Thoracic aorta (tissue), 2 donors: ENCODE results near the gene CAPN14. TPM values are rescaled to one million over a fixed set of nuclear protein-coding genes. Genes with fewer than 3 reads are reported as not detected.

Experiments
- ATAC-seq: fragments of 150-250 bp; one replicate; pipeline ENCODE4 v1.8.0; 2017; ENCODE audit warnings: low read depth; ENCODE audit not compliant: insufficient number of reproducible peaks, low FRiP score
- DNase-seq: peaks from one replicate; pipeline ENCODE4 v3.0.0-alpha.2; 2020; ENCODE audit warnings: low spot score
- H3K27ac ChIP-seq, 2 donors: fragments of 200-600 bp; sonication (generic); 1 replicate in 1 of 2; 2 replicates in 1 of 2; pipeline ENCODE4 v1.5.1; 2016; ENCODE audit warnings: mild to moderate bottlenecking in 2 of 2, moderate library complexity in 2 of 2
- H3K27me3 ChIP-seq: fragments of 200-600 bp; sonication (generic); replicated peaks from 2 replicates; pipeline ENCODE4 v1.6.0; 2016; ENCODE audit warnings: mild to moderate bottlenecking; ENCODE audit not compliant: insufficient read depth
- H3K36me3 ChIP-seq: fragments of 200-600 bp; sonication (generic); one replicate; pipeline ENCODE4 v1.5.1; 2016
- H3K4me1 ChIP-seq, 2 donors: fragments of 200-600 bp; sonication (generic); 1 replicate in 1 of 2; 2 replicates in 1 of 2; pipeline versions ENCODE4 v1.5.1 to v1.6.0; 2016; ENCODE audit warnings: low read depth in 2 of 2, mild to moderate bottlenecking in 1 of 2; ENCODE audit not compliant: control insufficient read depth in 1 of 2
- H3K4me3 ChIP-seq: fragments of 200-600 bp; sonication (generic); 2 replicates; pipeline ENCODE4 v1.5.1; 2016; ENCODE audit warnings: mild to moderate bottlenecking
- H3K9me3 ChIP-seq: fragments of 200-600 bp; sonication (generic); 2 replicates; pipeline ENCODE4 v1.5.1; 2016
- total RNA-seq, 2 donors: library from RNA; depleted of rRNA; stranded (reverse); fragments of >200 nt; gene quantifications; one replicate each; pipeline versions ENCODE4 v1.1.0 to v1.2.3, GENCODE V29; 2016
- TF ChIP-seq, protein P1 (sequence below): fragments of 200-600 bp; sonication (generic); IDR thresholded peaks from one replicate; pipeline ENCODE4 v1.5.1; 2019; ENCODE audit warnings: antibody characterized with exemption

The CAPN14 gene
- total RNA-seq, 2 donors from 2014 or later = 0.14 TPM; not detected in 1

DNA sequence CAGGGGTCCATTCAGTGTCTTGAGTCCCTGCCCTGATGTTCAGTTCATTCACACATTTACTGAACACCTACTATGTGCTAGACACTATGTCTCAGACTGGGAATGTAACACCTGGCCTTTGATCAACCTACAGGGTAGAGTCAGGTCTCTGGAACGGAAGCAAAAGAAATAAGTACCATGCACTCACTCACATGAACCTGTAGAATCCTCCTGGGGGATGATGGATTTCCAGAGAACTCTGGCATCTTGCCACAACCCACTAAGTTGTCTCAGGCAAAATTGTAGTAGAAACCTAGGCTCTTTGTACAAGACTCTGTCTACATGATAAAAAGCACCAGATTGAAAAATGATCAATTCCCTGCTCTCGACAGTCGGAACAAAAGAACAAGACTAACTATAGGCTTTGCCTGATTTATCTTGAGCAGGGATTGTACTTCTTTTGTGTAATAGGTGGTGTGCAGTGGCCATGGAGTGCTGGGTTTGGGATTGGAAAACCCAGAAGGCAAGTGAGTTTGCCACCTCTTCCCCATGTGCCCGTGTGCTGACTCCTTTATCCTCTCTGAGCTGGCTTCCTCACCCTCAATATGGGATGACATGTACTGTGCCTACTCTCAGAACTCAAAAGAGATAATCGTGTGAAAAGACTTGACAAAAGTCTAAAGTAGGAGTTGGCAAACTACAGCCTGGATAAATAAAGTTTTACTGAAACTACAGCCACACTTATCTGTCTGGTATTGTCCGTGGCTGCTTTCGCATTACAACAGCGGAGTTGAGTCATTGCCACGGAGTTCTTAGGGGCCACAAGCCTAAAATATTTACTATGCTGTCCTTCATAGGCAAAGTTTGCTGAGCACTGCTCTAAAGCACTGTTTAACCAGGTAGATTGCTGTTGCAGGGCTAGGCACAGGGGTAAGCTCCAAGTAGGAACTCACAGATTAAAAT lies 4.4 kb downstream of the CAPN14 start:
- Histone ChIP-seq H3K9me3 (no peaks in the 10 kb centered on the region), H3K27ac (no peak overlapping the region), H3K4me1 (no peaks in the 10 kb centered on the region), H3K27me3 (no peaks in the 10 kb centered on the region), H3K36me3 (no peaks in the 10 kb centered on the region), H3K4me3 (no peak overlapping the region)
- ATAC-seq = no peak
- DNase-seq = no peak
- TF ChIP-seq, protein P1, sequence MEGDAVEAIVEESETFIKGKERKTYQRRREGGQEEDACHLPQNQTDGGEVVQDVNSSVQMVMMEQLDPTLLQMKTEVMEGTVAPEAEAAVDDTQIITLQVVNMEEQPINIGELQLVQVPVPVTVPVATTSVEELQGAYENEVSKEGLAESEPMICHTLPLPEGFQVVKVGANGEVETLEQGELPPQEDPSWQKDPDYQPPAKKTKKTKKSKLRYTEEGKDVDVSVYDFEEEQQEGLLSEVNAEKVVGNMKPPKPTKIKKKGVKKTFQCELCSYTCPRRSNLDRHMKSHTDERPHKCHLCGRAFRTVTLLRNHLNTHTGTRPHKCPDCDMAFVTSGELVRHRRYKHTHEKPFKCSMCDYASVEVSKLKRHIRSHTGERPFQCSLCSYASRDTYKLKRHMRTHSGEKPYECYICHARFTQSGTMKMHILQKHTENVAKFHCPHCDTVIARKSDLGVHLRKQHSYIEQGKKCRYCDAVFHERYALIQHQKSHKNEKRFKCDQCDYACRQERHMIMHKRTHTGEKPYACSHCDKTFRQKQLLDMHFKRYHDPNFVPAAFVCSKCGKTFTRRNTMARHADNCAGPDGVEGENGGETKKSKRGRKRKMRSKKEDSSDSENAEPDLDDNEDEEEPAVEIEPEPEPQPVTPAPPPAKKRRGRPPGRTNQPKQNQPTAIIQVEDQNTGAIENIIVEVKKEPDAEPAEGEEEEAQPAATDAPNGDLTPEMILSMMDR = no peak

DNA sequence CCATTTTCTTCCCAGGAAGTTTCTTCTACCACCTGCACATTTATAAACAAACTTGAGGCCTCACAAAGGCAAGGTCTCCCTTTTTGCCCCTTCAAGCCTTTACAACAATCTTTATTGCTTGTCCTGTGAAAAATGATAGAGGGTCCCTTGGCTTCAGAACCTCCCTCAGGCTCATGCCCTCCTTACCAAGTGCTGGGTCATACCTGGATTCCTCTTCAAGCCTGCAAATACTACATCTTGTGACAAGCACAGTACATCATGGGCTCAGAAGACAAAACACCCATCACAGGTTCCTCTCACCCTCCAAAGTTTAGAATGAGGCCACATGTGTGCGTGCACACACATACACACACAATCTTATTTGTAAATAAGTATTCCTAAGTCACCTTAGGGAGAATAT lies 9.1 kb downstream of the CAPN14 start:
- Histone ChIP-seq H3K4me1 (no peaks in the 10 kb centered on the region), H3K27me3 (no peaks in the 10 kb centered on the region), H3K4me3 (no peak overlapping the region), H3K27ac (no peak overlapping the region), H3K9me3 (no peaks in the 10 kb centered on the region), H3K36me3 (no peaks in the 10 kb centered on the region)
- no peak for DNase-seq
- TF ChIP-seq, protein P1 = no peak
- ATAC-seq = no peak

DNA sequence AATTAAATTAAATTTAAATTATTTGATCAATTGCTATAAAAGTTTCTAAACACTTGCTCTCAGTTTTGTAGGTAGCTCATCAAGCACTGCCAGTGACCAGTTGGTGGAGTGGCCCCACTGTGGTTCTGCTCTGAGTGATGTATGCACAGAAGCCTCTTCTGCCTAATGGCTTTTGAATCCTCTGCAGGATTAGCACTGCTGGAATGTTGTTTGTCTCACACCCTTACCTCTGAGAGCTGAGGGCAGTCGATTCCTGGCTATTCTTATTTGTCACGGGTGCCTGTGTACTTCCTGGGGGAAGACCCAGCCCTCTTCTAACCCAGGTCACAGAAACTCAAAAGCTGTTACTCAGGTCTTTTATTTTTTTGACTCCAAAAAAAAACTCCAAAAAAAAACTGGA lies 9.5 kb downstream of the CAPN14 start:
- no peaks in the 10 kb centered on the region for H3K9me3 ChIP-seq
- H3K36me3 ChIP-seq = no peaks in the 10 kb centered on the region
- no peaks in the 10 kb centered on the region for H3K27me3 ChIP-seq
- DNase-seq (no peak), ATAC-seq (no peak)
- TF ChIP-seq, protein P1 = no peak
- H3K4me3 ChIP-seq = no peak overlapping the region
- no peaks in the 10 kb centered on the region for H3K4me1 ChIP-seq
- H3K27ac ChIP-seq = no peak overlapping the region

DNA sequence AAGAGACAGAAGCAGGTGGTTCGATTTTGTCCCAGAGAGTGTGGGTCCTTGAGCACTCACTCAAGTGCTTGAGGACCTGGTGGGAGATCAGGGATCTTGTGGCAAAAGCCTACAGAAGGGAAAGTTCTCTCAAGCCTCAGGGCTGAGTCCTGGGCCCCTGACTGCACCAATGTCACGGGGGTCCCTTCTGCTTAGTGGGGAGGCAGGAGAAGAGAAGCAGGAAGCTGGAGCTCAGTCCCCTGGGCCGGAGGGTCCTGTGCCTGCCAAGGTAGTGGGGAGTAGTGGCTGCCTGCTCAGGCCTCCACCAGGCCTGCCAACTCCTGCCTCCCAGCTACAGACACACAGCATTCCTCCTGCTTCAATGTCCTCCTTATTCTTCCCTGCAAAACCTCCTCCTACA lies 11.7 kb downstream of the CAPN14 start:
- TF ChIP-seq, protein P1 = no peak
- Histone ChIP-seq H3K9me3 (no peaks in the 10 kb centered on the region), H3K27ac (no peak overlapping the region), H3K4me3 (no peak overlapping the region), H3K36me3 (no peaks in the 10 kb centered on the region), H3K4me1 (no peaks in the 10 kb centered on the region), H3K27me3 (no peaks in the 10 kb centered on the region)
- DNase-seq = no peak
- ATAC-seq = no peak

DNA sequence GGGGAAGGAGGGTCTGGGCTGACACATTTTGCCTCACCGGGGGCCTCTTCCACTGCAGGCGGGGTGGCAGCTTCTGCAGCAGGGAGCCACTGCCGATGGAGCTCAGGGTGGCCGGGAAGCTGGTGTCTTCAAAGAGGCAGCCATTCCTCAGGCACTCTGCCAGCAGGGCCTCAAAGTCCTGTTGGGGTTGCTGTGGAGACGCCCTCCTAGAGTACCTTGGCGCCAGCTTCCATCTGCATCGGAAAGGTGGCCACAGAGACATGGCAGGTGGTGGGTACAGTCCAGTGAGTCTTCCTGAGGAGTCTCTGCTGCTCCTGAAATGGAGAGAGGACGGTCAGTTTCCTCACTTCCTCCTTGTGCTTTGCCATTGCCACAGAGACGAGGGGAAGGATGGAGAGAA lies 12.1 kb downstream of the CAPN14 start:
- Histone ChIP-seq H3K27ac (no peak overlapping the region), H3K27me3 (no peaks in the 10 kb centered on the region), H3K9me3 (no peaks in the 10 kb centered on the region), H3K36me3 (no peaks in the 10 kb centered on the region), H3K4me1 (no peaks in the 10 kb centered on the region), H3K4me3 (no peak overlapping the region)
- TF ChIP-seq, protein P1 = no peak
- ATAC-seq (no peak), DNase-seq (no peak)
